Measurements from ENCODE around the gene PRR15L. TPM values are rescaled to one million over a fixed set of nuclear protein-coding genes. Genes with fewer than 3 reads are reported as not detected.
"Not testable (repeated sequence)": the region's sequence is repeated elsewhere in the genome, so short reads cannot be mapped to it uniquely, and the experiment has no call there.

PRR15L gene
- not detected for total RNA-seq

GRCh38 chr17:47957591-47958490, at the start of gene PRR15L:
Gene PRR15L (minus strand): TSS chr17:47957883. CDS start chr17:47953234, 4,649 bp downstream.
- DNase-seq (ENCODE audit: low spot score) (no peak), ATAC-seq (no peak)
- intact Hi-C loops (cut with DNase I), result loop anchor here (10.0 kb wide), 1 partner anchor 113 kb away; the partner anchor contains the start of gene SCRN2

- no peak for ATAC-seq
Observed at GRCh38 chr17:48006936-48007709, 49.4 kb upstream of the PRR15L start.

GRCh38 chr17:48004983-48005382, 47.3 kb upstream of the PRR15L start:
- ATAC-seq, result no peak
- intact Hi-C loops (cut with DNase I), result no loop called here
- no peak for DNase-seq (ENCODE audit: low spot score)

More at GRCh38 chr17:48006936-48007709, 49.4 kb upstream of the PRR15L start:
- intact Hi-C loops (cut with DNase I), result no loop called here
- DNase-seq (ENCODE audit: low spot score), result no peak

GRCh38 chr17:48003417-48004151, 45.9 kb upstream of the PRR15L start:
- ATAC-seq (no peak), DNase-seq (ENCODE audit: low spot score) (no peak)
- intact Hi-C loops (cut with DNase I), result no loop called here

GRCh38 chr17:48002916-48003416, 45.3 kb upstream of the PRR15L start:
- ATAC-seq (peak; percentile 31), DNase-seq (ENCODE audit: low spot score) (no peak)
- intact Hi-C loops (cut with DNase I), result no loop called here

- intact Hi-C loops (cut with DNase I), result no loop called here
- peak; percentile 89 for ATAC-seq
Observed at GRCh38 chr17:48002266-48002915, 44.7 kb upstream of the PRR15L start.

GRCh38 chr17:48001657-48002056, 44.0 kb upstream of the PRR15L start:
- intact Hi-C loops (cut with DNase I); ATAC-seq; DNase-seq (ENCODE audit: low spot score): not testable (repeated sequence)

More at GRCh38 chr17:48002266-48002915, 44.7 kb upstream of the PRR15L start:
- DNase-seq (ENCODE audit: low spot score), result no peak

GRCh38 chr17:48001197-48001596, 43.5 kb upstream of the PRR15L start:
- intact Hi-C loops (cut with DNase I), result no loop called here
- DNase-seq (ENCODE audit: low spot score), result no peak
- peak; percentile 46 for ATAC-seq

- ATAC-seq (no peak), DNase-seq (ENCODE audit: low spot score) (no peak)
- intact Hi-C loops (cut with DNase I), result no loop called here
Observed at GRCh38 chr17:47999582-47999981, 41.9 kb upstream of the PRR15L start.

GRCh38 chr17:47998044-47998443, 40.4 kb upstream of the PRR15L start:
- DNase-seq (ENCODE audit: low spot score), result no peak
- intact Hi-C loops (cut with DNase I), result no loop called here
- ATAC-seq, result no peak

- DNase-seq (ENCODE audit: low spot score), result no peak
- intact Hi-C loops (cut with DNase I), result no loop called here
- no peak for ATAC-seq
Observed at GRCh38 chr17:47997586-47997985, 39.9 kb upstream of the PRR15L start.

GRCh38 chr17:47996201-47996600, 38.5 kb upstream of the PRR15L start:
- DNase-seq (ENCODE audit: low spot score) (no peak), ATAC-seq (no peak)
- intact Hi-C loops (cut with DNase I), result no loop called here

GRCh38 chr17:47995241-47995935, 37.7 kb upstream of the PRR15L start:
- intact Hi-C loops (cut with DNase I), result no loop called here
- DNase-seq (ENCODE audit: low spot score) (no peak), ATAC-seq (no peak)

GRCh38 chr17:47994724-47995123, 37.0 kb upstream of the PRR15L start:
- ATAC-seq (no peak), DNase-seq (ENCODE audit: low spot score) (no peak)
- intact Hi-C loops (cut with DNase I), result no loop called here

- intact Hi-C loops (cut with DNase I), result no loop called here
- DNase-seq (ENCODE audit: low spot score) (no peak), ATAC-seq (no peak)
Observed at GRCh38 chr17:47993964-47994363, 36.3 kb upstream of the PRR15L start.

GRCh38 chr17:47993031-47993564, 35.4 kb upstream of the PRR15L start:
- DNase-seq (ENCODE audit: low spot score) (no peak), ATAC-seq (no peak)
- intact Hi-C loops (cut with DNase I), result no loop called here

GRCh38 chr17:47992216-47992615, 34.5 kb upstream of the PRR15L start:
- intact Hi-C loops (cut with DNase I), result no loop called here
- ATAC-seq (no peak), DNase-seq (ENCODE audit: low spot score) (no peak)

Measured in sciatic nerve (tissue), 2 donors.